ENCODE results near the gene TMEM176B. TPM values are rescaled to one million over a fixed set of nuclear protein-coding genes. Genes with fewer than 3 reads are reported as not detected.

Gene TMEM176B
- total RNA-seq: 44.9 TPM
- long read RNA-seq, transcript TMEM176B-201 (7 exons, 1,129 nt): major isoform, 50 of 72 reads
- long read RNA-seq, transcript TMEM176B-205 (6 exons, 1,006 nt): minor isoform, 7 of 72 reads
- long read RNA-seq, partial matches to known transcripts: 3 of 72 reads
- long read RNA-seq, other reads (novel, unspliced or antisense): 9 of 72 reads

DNA sequence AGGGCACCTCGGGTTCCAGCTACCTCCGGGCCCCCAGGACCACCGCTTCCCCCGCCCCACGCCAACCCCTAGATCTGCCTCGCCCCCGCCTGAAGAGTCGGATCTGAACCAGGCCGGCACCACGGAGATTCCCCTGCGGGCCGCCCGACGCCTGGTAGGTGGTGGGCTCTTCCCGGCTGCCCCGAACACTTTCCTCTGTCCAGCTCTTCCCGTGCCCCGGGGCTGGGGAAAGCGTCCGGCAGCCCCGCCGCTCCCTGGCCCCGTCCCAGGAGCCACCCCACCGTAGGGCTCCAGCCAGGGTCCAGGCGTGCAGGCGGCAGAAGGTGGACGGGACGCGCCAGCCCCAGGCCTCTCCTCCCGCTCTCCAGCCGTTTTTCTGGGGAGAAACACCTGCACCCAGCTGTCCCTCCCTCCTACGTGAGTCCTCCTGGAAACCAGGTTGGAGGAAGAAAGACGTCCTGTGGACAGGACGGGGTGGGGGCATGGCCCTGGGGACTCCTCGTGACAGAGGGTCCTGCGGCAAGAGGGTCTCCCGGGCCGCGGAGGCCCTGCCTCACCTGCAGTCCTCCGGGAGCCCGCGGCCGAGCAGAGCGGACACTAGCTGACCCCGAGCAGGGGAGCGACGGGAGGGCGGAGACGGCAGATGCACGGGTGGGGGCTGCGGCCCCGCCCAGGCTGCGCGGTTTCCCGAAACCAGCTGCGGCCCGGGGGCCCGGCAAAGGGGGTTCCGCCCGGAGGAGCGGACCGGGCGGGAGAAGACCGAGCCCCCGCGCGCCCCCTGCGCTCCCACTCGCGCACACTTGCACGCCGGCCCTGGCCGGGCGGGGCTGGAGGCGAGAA lies at the start of gene TMEM176B:
TSS of gene TMEM176B (minus strand) at position 624 of the 840 bp plus-strand sequence. CDS start 3,795 bp downstream, outside the sequence.
- intact Hi-C loops (cut with DNase I): no loop called here
- no peak for DNase-seq (ENCODE audit: low spot score)

DNA sequence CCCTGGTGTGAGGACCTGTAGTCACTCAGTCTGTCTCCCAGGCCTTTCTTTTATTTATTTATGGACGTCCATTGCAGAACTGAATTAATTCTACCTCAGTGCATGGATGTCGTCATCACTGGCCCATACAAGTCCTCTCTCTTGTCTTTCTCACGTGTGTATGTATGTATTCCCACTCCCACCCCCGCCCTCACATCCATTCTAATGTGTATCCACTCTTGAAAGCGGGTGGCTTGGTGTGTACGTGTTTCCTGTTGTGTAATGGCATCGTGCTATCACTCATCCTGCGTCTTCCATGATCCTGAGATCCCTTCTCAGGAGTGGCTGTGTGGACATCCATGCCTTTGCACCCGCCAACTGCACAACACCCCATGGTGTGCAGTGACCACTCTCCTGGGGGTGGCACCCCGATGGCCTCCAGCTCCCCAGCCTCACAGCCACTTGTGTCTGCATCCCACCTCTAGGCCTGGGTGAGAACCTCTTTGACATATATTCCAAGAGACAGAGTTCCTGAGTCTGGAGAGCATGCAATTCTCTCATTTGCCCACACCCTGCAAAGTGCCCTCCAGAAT lies 49.1 kb upstream of the TMEM176B start:
- intact Hi-C loops (cut with DNase I): no loop called here
- DNase-seq (ENCODE audit: low spot score): no peak

DNA sequence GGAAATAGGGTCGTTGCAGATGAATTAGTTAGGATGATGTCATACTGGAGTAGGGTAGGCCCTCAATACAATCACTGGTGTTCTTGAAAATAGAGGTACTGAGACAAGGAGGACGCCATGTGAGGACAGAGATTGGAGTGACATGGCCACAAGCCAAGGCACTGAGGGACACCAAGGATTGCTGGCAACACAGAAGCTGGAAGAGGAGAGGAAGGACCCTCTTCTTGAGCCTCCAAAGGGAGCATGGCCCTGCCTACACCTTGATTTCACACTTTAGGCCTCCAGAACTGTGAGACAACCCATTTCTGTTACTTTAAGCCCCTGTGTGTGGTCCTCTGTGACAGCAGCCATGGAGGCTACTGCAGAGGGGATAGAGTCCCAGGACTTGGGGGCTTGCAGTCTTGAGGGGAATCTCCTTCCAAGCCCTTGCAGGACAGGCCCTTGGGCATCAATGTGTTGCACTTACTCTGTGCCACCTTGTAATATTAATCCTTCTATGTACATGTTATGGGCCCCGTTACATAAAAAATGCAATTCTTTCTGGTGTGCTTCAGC lies 48.5 kb upstream of the TMEM176B start:
- DNase-seq (ENCODE audit: low spot score): no peak
- intact Hi-C loops (cut with DNase I): no loop called here

DNA sequence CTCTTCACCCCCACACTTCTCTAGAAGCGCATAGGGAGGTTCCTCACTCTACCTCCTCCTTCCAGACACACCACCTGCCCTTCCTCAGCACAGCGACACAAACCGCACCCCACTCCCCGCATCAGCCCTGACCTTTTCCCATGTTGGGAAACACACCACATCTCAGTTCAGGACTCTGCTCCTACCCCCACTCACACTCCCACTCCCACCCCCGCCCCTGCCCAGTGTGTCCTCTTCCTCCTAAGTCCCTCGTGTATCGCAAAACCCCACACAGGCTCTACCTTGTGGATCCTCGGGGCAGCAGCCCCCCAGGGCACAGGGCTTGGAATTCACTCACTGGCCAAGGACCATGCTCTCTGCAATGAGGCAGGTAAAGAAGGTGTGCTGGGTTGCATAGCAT lies 47.9 kb upstream of the TMEM176B start:
- DNase-seq (ENCODE audit: low spot score): no peak
- intact Hi-C loops (cut with DNase I): no loop called here

DNA sequence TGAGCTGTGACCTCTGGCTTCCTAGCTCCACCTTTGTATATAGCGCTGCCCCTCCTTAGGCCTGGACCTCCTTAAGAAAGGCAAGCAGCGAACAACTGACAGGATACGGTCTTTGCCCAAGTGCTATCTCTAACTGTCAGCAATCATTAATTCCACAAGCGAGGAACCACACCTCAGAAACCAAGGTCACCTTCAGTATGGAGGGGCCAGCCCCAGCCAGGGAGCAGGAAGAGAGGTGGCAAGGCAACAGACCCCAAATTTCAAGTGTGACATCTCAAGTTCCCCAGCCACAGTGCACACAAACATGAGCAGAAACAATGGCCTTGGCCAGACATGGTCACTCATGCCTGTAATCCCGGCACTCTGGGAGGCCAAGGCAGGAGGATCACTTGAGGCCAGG lies 47.4 kb upstream of the TMEM176B start:
- intact Hi-C loops (cut with DNase I): no loop called here
- no peak for DNase-seq (ENCODE audit: low spot score)

DNA sequence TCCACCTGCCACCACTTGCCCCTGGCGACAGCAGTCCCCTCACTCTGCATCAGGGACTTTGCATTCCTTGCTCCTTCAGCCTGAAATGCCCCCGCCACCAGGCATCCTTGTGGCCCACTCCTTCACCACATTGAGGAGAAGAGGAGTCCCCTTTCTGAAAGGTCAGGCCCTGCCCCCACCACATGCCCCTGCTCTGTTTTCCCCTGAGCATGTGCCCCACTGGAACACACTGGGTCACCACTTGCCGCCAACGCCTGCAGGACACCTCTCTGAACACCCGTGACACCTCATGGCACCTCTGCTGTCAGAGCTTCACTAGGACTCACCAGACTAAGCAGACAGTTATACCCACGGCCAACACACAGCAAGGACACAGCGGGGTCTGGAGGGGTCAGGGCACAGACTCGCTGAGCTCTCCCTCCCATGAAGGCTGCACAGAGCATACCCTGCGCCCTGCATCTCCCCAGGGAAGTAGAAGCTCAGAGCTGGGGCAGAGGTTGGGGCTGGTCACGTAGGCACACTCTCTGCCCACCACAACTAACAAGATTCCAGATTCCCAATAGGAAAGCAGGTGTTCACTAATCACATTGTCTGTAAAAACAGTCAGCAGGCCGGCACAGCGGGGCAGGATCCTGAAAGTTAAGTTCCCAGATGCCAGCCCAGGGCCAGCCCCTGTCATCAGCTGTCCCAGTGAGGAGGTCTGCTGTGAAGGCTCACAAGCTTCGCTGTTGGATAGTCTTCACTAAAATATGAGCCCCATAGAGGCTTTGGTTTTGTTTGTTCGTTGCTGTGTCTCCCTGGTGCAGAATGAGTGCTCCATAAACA lies 46.3 kb upstream of the TMEM176B start:
- no peak for DNase-seq (ENCODE audit: low spot score)
- intact Hi-C loops (cut with DNase I): no loop called here

DNA sequence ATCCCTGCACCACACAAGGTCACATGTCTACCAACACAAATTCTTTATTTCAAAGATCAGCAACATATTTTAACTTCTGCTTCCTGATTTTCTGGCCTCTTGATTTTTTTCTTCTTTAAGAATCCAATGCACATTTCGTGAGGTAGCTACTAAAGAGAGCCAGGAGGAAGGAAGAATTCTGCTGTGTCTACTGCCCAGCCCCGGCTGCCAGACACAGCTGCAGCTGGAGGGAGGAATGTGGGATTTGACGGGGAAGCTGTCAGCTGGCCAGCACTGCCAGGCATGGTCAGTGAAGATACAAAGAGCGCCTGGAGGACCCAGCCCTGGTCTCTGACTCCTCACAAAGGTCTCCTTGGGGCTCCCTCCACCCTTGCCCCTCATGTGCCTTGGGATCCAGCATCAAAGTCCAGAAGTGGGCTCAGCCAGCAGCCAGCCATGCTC lies 45.3 kb upstream of the TMEM176B start:
- intact Hi-C loops (cut with DNase I): loop anchor here (2.0 kb wide), 1 partner anchor 59 kb away; no protein-coding TSS in a partner anchor
- DNase-seq (ENCODE audit: low spot score): no peak

DNA sequence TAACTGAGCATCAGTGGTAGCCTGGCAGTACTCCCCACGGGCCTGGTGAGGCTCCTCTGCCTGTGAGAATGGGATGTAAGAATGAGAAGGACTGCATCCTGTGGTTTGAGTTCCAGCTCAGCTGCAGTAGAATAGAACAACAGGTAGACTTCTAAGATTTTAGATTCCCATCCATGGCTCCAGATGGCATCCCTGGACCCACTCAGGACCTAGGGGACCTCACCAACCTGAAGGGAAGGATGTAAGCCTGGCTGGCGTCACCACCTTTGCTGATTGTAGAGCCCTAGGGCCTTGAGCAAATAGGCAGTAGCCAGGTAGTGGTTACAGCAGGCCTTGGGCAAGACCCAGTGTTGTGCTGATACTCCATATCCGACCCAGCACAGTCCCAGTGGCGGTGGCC lies 42.6 kb upstream of the TMEM176B start:
- intact Hi-C loops (cut with DNase I): no loop called here
- DNase-seq (ENCODE audit: low spot score): no peak

DNA sequence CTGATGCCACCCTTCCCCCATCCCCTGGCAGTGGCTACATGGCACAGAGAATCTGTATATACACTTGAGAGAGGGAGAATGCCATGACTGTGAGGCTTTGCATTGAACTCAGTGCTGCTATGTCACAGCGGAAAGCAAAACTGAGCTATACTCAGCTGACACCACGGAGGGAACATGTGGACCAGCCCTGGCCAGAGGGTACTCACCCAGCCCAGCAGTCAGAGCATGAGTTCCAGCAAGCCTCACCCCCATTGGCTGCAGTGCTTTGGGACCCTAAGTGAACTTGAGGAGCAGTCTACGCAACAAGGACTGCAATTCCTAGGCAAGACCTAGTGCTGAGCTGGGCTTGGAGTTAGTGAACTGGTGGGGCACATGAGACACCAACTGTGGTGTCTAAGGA lies 41.9 kb upstream of the TMEM176B start:
- intact Hi-C loops (cut with DNase I): no loop called here

DNA sequence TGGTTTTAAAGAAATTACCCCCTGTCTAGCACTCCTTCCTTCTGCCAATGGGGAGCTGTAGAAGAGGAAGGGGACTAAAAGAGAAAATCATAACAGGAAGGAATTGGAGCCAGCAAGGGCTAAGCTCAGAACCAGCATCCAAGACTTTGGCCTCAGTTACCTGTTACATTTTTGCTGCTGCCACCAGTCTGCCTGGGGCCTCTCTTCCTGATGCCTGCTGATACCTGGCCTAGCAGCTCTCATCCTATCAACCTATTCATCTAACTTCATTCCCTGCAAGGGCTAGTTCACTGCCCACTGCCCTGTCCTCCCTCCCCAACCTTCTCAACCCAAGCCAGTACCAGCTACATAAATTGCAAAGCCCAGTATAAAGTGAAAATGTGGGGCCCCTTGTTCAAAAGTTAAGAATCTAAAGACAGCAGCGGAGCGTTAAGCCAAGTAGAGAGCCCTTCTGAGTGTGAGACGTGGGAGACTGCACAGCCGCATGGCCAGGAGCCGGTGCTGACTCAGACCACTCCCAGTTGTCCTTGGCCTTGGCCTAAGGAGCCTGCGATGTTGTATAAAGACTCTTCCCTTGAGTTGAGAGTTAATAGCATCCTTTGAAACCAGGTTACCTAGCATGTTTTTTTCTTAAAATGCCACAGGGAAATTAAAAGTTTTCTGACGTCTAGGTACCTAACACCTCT lies 38.9 kb upstream of the TMEM176B start:
- intact Hi-C loops (cut with DNase I): no loop called here
- DNase-seq (ENCODE audit: low spot score): no peak

More for the DNA sequence above, 41.9 kb upstream of the TMEM176B start:
- no peak for DNase-seq (ENCODE audit: low spot score)

DNA sequence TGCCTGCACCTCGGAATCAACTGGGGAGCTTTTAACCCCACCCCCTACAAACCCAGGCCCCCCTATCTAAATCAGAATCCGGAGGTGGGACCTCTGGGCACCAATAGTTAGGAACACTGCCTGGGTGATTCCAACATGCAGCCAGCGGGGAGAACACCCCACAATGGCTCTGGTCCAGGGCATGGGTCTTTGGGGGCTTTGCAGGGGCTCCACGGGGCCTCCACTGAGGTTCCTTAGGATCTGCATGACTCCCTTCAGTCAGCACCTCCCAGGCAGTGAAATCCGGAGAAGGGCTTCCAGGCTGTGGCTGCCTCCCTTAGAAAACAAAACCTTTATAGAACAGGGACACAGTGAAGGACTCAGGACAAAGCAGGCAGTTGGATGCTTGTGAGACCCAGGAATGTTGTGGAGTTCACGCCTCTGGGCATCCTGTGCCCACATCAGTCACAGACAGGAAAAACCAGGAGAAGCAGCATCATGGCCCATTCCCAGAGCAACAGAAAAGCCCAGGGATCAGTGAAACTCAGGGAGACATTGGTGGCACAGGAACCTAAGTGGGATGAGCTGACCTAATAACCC lies 35.6 kb upstream of the TMEM176B start:
- intact Hi-C loops (cut with DNase I): no loop called here
- DNase-seq (ENCODE audit: low spot score): no peak

DNA sequence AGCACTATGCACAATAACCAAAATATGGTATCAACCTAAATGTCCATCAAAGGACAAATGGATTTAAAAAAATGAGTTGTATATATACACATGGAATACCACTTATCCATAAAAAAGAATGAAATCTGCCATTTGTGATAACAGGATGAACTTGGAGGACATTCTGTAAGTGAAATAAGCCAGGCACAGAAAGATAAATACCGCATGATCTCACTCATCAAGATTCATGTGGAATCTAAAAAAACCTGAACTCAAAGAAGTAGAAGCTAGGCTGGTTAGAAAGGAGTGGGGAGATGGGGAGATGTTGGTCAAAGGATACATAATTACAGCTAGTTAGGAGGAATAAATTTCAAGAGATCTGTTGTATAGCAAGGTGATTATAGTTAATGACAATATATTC lies 34.9 kb upstream of the TMEM176B start:
- intact Hi-C loops (cut with DNase I): no loop called here
- no peak for DNase-seq (ENCODE audit: low spot score)

DNA sequence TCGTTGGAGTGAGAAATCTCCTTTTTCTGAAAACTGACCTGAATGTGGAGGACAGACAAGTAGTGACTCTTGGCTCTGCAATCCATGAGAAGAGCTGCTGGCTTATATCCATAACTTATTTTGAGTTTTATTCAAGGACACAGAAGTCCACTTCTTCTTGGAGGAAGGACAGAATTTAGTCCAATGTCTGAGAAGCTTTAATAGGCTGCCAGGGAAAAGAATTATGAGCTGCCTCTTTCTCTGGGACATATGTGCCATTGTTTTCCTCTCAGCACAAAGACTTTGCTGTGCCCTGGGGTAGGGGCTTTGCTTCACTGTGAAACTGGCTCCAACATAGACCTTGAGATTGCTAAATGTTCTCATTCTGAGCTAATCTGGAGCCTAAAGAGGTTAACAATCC lies 31.7 kb upstream of the TMEM176B start:
- no peak for DNase-seq (ENCODE audit: low spot score)
- intact Hi-C loops (cut with DNase I): no loop called here

DNA sequence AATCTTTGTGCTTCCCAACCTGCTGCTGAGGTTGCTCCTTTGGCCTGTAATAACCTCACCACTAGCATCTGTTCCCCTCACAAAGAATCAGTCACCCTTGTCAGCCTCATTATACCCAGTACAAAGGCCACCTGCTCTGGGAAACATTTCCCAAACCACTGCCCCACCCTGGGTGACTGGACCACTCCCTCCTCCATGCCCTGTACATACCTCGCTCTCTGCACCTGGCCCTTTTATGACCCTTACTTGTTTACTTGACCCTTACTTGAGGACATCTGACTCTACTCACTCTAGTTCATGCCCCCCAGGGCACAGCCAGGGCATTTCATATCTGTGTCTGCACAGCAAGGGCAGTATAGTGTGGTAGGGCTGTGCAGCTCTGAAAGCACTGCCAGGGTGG lies 30.8 kb upstream of the TMEM176B start:
- intact Hi-C loops (cut with DNase I): no loop called here
- no peak for DNase-seq (ENCODE audit: low spot score)

DNA sequence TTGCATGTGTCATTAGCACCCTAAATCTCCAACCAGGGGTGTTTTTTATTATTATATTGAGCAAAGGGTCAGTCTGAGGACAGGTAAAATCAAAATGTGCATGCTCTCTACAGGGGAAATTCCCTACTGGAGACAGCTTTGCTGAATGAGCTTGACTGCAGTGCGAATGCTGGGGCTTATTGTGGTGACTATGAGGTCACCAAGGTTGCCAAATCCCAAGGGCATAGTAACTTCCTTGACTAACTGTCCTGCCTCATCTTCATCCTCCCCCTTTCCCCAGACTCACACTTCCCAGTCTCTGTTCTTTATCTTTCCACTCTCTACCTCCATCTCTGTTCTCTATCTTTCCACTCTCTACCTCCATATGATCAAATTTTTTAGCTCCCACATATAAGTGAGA lies 29.3 kb upstream of the TMEM176B start:
- intact Hi-C loops (cut with DNase I): loop anchor here (5.0 kb wide), 1 partner anchor 37 kb away; no protein-coding TSS in a partner anchor
- DNase-seq (ENCODE audit: low spot score): no peak

DNA sequence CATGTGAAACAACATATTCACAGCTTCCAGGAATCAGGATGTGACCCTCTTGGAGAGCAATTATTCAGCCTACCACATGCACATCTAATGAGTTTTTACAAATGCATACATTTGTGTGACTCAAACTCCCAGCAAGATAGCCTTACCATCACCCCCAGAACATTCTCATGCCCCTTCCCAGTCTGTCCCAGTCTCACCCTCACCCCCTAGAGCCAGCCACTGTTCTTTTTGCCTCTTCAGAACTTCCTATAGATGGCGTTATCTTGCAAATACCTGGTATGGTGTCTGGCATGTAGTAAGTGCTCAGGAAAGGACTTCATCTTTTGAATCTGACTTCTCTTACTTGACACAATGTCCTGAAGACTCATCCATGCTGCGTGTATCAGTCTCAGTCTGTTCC lies 28.2 kb upstream of the TMEM176B start:
- no peak for DNase-seq (ENCODE audit: low spot score)
- intact Hi-C loops (cut with DNase I): loop anchor here (5.0 kb wide), 1 partner anchor 36 kb away; no protein-coding TSS in a partner anchor

DNA sequence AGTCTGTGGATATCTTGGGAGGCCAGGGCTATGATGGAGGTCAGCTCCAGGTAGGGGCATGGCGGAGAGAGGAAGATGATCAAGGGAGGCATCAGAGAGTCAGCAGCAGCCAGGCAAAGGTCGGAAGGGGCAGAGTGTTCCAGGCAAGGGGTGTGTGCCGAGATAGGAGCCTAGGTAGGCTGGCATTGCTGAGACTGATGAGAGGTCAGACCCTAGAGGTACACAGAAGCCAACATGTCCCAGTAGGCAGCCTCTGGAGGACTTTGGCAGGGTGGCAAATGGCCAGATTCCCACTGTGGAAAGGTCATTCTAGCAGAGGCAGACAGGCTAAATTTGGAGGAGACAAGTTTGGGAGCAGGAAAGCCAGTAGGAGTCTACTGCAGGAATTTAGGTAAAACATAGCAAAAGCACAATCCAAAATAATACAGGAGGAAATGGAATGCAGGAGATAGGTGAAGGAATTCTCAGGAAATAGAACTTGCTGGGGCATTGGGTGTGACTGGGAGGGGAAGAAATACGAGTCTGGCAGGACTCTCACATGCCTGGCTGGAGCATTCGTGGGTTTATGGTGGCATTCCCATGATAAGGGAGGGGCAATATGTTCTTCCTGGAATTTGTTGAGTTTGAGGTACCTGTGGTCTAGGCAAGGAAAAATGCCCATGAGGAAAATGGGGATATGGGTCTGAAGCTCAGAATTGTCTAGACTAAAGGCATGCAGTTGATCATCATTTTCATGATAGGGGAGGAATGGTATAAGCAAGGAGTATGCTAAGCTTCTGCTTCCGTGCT lies 26.1 kb upstream of the TMEM176B start:
- DNase-seq (ENCODE audit: low spot score): no peak
- intact Hi-C loops (cut with DNase I): loop anchor here (5.0 kb wide), 1 partner anchor 34 kb away; no protein-coding TSS in a partner anchor

Data from cardiac septum (tissue), 1 donor.